GM19238 (cell line): ENCODE data around the gene PARD3B.

Experiments used
- DNase-seq: peaks from one replicate; pipeline ENCODE4 v3.0.0; 2011; ENCODE audit warnings: low spot score; ENCODE audit not compliant: insufficient read length

PARD3B gene

DNA sequence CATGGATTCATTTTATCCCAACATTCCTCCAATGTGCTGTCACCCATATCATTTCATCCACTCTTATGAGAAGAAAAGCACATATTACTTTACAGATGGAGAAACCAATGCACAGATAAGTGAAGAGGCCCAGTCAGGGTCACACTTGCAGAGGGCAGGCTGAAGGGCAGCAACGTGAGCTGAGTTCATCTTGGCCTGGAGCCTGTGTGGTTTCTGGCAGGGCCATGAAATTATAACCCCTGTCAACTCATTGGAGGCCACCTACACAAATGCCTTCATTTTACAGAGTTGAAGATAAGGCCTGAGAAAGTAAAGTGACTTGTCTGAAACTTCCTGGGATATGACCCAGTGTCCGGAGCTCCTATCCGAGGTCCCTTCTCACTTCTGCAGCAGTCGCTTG, 1048.6 kb downstream of the PARD3B start:
- DNase-seq: no peak

GRCh38 chr2:205596581-205596980, 1051.3 kb downstream of the PARD3B start:
- no peak for DNase-seq

DNA sequence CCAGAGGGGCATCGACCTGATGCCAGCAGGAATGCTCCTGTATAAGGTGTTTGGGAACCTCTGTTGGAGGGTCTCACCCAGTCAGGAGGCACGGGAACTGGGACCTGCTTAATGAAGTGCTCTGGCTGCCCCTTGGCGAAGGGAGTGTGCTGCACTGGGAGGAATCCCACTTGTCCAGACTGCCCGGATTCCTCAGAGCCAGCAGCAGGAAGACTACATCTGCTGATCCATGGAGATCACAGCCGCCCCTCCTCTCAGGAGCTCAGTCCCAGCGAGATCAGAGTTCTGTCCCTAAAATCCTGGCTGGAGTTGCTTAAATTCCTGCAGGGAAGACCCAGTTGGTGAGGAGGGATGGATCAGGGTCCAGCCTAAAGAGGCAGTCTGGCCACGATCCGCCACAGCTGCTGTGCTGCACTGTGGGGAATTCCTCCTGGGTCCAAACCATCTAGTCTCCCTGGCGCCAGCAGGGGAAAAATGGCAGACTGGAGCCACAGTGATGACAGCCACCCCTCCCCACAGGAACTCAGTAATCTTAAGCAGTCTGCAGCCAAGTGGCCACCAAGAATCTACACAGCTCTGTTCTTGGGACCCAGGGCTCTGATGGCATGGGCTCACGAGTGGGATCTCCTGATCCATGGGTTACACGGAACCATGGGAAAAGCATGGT, 1060.5 kb downstream of the PARD3B start:
- DNase-seq: no peak

- no peak for DNase-seq
Measured at GRCh38 chr2:205607146-205607545, 1061.9 kb downstream of the PARD3B start.

GRCh38 chr2:205609113-205609512, 1063.8 kb downstream of the PARD3B start:
- DNase-seq: no peak

GRCh38 chr2:205610437-205610836, 1065.2 kb downstream of the PARD3B start:
- DNase-seq: no peak

DNA sequence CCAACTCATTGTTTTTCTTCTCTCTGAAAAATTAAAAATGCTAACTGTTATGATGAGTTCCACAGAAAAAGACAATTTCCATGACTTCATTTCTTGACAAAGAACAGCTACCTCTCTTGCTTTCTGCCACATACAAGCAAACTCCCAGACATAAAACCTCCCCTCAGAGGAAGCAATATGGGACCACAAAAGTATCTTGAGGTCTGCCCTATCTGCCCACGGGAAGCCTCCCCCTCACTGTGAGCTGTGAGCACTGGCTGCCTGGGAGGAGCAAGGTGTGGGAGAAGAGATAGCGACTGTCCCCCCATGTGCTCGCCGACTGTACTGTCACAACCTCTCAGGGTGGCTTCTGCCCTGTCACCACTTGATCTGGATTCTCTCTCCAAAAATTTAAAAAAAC, 1067.4 kb downstream of the PARD3B start:
- DNase-seq: no peak

GRCh38 chr2:205613970-205614559, 1068.8 kb downstream of the PARD3B start:
- DNase-seq: no peak

DNA sequence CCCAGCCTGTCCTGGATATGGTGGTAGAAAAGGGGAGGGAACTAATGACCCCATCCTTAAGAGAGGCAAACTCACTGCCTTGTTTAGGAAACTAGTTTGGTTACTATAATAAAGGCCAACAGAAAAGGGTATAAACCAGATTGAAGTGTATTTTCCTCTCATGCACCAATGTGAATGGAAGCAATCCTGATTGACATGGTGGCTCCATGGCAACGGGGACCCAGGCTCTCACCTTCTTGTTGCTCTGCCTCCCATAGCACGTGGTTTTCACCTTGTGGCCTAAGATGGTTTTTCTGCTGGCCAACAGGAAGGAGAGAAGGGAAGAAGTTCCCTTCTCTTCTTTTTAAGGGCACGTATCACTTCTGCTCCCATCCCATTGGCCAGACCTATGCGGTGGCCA, 1069.7 kb downstream of the PARD3B start:
- DNase-seq: no peak

- no peak for DNase-seq
Measured at GRCh38 chr2:205617905-205618304, 1072.6 kb downstream of the PARD3B start.

- no peak for DNase-seq
Measured at GRCh38 chr2:205619600-205619999, 1074.3 kb downstream of the PARD3B start.

GRCh38 chr2:205627085-205627484, 1081.8 kb downstream of the PARD3B start:
- no peak for DNase-seq

GRCh38 chr2:205628422-205628821, 1083.1 kb downstream of the PARD3B start:
- DNase-seq: no peak

DNA sequence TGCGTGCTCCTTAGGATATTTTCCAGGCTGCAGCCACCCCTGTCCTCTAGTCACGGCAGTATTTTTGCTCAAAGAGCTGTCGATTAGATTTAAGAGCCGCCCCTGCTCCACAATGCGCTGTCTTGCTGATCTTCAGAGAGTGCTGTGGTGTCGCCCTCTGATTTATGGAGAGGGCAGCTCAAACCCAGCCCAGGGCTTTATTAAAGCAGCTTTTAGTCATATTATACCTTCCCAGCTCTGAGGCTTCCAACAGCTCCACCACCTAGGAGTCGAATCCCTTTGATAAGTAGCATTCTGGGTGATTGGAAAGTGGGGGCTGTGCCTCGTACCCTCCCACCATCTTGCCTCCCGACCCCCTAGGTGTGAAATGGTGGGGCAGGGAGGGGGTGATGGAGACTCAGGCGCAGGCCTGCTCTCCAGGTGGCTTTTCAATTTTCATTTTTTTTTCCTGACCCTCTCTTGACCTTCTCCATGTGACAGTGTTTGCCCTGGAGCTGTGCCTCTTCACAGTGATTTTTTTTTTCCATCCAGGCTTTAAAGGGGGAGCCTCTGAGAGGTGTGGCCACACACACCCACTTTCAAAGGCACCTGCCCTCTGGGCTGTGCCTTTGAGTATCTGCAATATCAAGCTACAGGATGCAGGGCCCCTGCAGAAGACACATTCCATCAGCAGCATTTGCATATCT, 1084.0 kb downstream of the PARD3B start:
- DNase-seq: no peak

DNA sequence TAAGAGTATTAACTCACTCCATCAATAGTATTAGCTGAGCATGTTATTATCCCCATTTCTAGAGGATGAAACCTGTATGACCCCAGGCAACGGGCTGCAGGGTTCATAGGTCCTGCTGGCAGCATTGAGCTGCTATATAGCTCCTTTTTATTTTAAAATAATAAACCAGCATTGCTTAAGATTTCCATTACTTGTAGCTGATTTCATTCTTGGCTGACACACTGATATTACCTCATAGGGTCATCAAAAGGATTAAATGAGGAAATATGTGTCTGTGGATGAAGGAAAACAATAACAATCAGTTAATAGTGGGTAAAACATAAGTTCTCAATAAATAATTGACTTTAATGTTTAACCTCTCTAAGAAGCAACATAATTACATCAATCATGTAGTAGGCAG, 1088.7 kb downstream of the PARD3B start:
- DNase-seq: no peak

GRCh38 chr2:205636549-205637319, 1091.5 kb downstream of the PARD3B start:
- no peak for DNase-seq

GRCh38 chr2:205637320-205637602, 1092.0 kb downstream of the PARD3B start:
- no peak for DNase-seq

DNA sequence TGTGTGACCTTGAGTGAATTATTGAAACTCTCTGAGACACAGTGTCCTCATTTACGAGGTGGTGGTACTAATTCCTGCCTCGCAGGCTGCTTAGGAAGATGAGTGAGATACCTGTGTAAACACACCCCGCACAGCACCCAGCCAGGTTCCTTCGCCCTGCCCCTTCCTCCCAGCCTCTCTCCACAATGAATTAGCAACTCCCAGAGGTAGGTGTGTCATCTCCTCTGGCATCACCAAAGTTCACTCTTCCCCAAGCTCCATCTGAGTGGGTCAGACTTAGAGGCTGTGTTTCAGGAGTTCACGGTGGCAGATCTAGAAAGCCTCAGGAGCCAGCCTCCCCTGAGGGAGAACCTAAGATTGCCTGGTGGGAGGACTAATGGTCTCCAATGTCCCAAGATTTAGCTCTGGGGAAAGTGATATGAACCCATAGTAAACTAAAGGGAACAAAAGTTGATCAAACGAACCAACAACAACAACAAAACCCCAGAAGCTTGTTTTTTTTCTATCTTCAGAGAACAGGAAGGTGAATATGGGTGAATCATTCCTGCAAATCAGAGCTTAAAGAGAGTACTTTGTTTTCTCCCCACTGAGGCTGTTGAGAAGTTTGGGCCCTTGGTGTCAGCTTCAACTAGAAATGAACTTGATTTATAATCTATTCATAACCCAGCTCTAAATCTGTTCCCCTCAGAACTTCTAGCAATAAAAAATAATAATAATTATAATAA, 1092.7 kb downstream of the PARD3B start:
- no peak for DNase-seq

DNA sequence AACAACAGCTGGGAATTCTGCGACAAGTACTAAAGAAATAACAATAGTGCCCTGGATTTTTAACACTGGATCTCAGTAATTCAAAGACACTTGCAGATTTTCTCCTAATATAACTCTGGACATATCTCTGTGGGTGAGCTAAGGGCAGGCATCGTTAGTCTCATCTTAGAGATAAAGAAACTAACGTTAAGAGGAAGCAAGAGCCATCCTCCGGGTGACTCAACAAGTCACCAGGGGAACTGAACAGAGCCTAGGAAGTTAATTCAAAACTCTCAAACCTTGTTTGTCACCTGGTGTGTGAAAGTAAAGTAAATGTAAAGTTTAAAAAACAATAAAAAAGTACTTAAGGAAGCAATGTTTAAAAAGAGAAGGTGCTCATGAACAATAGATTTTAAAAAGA, 1095.4 kb downstream of the PARD3B start:
- DNase-seq: no peak

DNA sequence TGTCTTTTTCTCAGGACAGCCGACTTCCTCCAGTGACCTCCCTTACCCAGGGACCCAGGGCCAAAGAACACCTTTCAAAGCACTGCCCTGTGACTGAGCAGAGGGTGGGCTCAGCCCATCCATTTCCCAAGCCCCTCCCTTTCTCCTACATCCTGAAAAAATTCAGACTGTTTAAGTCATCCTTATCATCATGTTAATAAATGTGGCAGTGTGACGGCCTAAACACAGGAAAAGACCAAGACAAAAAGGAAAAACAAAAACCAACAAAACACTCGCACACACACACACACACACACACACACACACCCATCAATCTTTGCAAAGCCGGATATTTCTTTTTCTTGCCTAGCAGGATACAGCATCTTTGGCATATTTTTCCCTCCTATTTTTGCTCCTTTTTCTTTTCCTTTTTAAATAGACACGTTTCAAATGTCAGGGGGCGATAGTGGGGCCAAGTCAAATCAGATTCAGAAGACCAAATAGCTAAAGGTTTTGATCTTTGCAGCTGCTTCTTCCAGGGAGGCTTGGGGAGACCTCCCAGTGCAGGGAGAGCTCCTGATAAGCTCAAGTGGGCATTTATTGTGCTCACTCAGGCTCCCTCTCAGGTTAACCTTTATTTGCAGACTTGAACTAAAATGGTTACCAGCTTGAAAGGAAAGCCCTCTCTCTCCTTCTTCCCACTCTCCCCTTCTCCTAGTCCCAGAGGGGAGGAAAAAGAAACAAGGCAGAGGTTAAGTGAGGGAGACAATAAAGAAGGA, 1097.5 kb downstream of the PARD3B start:
- DNase-seq: no peak

GRCh38 chr2:205643391-205643885, 1098.2 kb downstream of the PARD3B start:
- DNase-seq: no peak
